ENCODE results near the gene CES3.
"Not testable (repeated sequence)": the region's sequence is repeated elsewhere in the genome, so short reads cannot be mapped to it uniquely, and the experiment has no call there.

The CES3 gene

GRCh38 chr16:66944971-66945370 is 16.1 kb upstream of the CES3 start:
- DNase-seq (ENCODE audit: extremely low read depth in 1 of 2, low read depth in 1 of 2): not testable (repeated sequence)

DNA sequence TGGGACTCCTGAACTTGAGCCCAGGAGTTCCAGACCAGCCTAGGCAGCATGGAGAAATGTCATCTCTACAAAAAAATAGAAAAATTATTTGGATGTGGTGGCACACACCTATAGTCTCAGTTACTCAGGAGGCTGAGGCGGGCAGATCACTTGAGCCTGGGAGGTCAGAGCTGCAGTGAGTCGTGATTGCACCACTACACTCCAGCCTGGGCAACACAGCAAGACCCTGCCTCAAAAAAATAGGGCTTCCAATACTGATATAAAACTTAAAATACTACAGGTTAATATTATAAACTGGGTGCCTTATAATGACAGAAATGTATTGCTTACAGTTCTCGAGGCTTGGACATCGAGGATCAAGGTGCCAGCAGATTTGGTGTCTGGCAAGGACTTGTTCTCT is 15.1 kb upstream of the CES3 start:
- DNase-seq (ENCODE audit: extremely low read depth in 1 of 2, low read depth in 1 of 2): no peak

DNA sequence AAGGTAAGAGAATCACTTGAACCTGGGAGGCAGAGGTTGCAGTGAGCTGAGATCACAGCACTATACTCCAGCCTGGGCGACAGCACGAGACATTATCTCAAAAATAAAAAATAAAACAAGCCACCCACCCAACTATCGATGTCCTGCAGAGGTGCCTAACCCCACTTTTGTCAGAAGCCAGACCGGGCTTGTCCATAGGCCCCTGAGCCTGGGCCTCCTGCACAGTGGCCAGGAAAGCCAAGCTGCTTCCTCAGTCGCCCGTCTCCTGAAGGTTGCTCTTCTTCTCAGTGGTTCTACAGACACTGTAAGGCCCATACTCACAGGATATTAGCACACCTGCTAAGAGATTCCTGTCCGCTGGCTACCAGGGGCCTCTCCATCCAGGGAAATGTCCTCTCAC is 14.5 kb upstream of the CES3 start:
- no peak for DNase-seq (ENCODE audit: extremely low read depth in 1 of 2, low read depth in 1 of 2)

DNA sequence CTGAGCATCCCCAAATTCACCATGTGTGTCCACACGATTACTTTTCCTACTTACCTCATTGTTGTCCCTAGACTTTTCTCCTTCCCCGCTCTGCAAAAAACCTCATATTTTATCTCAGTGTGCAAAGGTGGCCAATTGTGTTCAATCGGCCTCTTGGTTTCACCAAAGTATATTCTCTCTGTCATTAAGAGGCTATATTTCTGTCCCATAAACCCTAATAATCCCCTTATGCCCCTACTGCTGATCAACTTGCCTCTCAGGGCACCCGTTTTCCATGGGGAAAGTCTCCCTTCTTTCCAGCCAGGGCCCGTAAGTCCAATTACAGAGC is 14.1 kb upstream of the CES3 start:
- DNase-seq (ENCODE audit: extremely low read depth in 1 of 2, low read depth in 1 of 2): no peak

DNA sequence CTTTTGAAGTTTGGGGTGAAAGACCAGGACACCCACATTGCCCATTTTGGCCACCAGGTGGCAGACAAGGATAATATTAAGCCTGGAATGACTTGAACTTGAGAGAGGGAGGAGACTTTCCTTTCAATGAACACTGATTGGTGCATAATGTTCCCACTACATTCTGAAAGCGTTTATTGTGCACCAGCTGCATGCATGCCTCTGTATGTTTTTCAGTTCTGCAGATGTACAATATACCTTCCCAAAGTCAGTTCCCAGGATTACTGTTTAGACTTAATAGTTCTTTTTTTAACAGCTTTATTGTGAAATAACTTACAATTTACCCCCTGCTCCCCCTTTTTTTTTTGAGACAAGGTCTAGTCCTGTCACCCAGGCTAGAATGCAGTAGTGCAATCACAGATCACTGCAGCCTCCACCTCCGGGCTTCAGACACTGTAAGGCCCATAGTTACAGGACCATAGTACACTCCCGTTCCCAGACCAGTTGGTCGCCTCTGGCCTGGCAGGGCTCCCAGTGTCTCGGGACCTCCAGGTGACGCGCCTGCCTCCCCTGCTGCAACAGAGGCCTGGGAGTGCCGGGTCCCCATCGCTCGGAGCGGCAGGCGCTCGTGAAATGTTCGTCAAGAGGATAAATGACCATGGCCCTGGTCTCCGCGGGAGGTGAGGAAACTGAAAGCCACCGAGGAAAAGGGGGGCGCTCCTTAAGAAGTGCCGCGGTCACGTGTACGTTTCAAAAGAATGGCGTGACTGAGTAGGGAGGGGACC is 13.6 kb upstream of the CES3 start:
- DNase-seq (ENCODE audit: extremely low read depth in 1 of 2, low read depth in 1 of 2): peak; percentile 50 to 64

DNA sequence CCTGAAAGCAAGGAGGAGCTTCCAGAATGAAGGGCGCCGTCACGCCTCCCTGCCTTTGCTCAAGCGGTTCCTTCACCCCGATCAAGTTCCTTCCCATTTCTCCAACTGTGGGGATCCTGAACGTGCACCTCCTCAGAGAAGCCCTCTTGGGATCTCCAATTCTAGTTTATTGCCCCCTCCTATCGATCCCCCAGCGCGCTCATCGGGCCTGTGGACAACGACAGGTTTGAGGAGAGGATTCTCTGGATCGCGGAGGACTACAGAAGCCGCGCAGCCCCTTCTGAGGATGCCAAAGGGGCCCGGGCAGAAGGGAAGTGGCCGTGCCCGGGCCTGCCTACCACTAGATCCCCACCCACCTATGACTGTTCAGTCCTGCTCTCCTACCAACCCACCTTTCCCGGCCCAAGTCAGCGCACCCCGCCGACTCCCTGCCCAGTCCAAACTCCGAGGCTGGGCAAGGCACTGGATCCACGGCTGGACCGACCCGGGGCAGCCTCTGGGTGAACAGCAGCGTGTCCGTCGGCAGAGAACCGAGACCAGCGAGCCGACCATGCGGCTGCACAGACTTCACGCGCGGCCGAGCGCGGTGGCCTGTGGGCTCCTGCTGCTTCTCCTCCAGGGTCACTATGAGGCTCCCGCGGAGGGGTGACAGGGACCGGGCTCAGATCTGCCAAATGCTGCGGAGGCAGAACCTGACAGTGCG is 12.8 kb upstream of the CES3 start:
- DNase-seq (ENCODE audit: extremely low read depth in 1 of 2, low read depth in 1 of 2): no peak

- DNase-seq (ENCODE audit: extremely low read depth in 1 of 2, low read depth in 1 of 2): no peak
Measured at GRCh38 chr16:66948837-66949225, 12.2 kb upstream of the CES3 start.

- DNase-seq (ENCODE audit: extremely low read depth in 1 of 2, low read depth in 1 of 2): no peak
Measured at GRCh38 chr16:66949472-66949871, 11.6 kb upstream of the CES3 start.

DNA sequence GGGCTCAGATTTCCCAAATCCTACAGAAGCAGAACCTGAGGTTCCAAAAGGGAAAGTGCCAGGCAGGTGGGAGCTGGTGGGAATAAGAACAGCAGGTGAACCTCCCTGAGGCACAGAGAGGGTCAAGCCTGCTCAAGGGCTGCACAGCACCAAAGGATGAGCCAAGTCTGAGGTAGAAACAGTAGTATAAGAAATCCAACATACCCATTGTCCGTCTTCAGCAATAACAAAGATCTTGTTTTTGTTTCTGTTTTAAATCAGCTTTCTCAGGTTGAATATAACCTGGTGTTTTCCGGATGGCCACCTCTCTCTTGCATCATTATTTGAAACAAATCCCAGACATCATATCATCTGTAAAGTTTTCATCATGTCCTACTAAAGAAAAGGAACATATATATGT is 10.6 kb upstream of the CES3 start:
- DNase-seq (ENCODE audit: extremely low read depth in 1 of 2, low read depth in 1 of 2): no peak

DNA sequence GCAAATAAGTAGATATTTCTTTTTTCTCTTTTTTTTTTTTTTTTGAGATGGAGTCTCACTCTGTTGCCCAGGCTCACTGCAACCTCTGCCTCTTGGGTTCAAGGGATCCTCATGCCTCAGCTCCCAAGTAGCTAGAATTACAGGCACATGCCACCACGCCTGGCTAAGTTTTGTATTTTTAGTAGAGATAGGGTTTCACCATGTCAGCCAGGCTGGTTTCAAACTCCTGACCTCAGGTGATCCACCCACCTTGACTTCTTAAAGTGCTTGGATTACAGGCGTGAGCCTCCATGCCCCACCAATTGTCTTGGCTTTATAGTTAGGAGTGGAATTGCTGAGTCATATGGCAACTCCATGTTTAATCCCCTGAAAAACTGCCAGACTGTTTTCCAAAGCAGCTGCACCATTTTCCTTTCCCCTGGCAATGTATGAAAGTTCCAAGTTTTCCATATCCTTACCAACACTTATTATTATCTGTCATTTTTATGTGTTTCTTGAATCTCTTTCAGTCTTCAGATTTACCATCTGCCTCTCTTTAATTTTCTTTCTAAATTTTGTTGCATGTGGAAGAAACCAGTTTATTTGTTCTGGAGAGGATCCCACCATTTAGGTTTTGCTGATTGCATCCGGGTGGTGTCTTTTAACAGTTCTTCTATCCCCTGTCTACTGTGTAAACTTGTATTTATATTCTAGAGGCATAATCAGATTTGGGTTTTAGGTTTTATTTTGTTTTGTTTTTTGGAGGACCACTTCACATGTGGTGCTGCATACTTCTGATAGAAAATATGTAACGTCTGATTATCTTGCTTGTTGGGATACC is 9.9 kb upstream of the CES3 start:
- DNase-seq (ENCODE audit: extremely low read depth in 1 of 2, low read depth in 1 of 2): no peak

GRCh38 chr16:66952430-66953110 is 8.5 kb upstream of the CES3 start:
- no peak for DNase-seq (ENCODE audit: extremely low read depth in 1 of 2, low read depth in 1 of 2)

GRCh38 chr16:66953462-66954096 is 7.5 kb upstream of the CES3 start:
- DNase-seq (ENCODE audit: extremely low read depth in 1 of 2, low read depth in 1 of 2): no peak

DNA sequence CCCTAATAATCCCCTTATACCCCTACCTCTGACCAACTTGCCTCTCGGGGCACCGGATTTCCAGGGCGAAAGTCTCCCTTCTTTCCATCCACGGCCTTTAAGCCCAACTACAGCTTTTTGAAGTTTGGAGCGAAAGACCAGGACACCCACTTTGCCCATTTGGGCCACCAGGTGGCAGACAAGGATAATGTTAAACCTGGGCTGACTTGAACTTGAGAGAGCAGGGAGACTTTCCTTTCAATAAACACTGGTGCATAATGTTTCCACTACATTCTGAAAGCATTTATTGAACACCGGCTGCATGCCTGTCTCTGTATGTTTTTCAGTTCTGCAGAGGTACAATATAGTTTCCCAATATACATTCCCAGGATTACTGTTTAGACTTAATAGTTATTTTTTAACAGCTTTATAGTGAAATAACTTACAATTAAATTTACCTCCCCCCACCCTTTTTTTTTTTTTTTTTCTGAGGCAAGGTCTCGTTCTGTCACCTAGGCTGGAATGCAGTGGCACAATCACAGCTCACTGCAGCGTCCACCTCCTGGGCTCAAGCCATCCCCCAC is 6.9 kb upstream of the CES3 start:
- peak in 1 of 2 donors; percentile 55 for DNase-seq (ENCODE audit: extremely low read depth in 1 of 2, low read depth in 1 of 2)

GRCh38 chr16:66955363-66956153 is 5.5 kb upstream of the CES3 start:
- not testable (repeated sequence) for DNase-seq (ENCODE audit: extremely low read depth in 1 of 2, low read depth in 1 of 2)

DNA sequence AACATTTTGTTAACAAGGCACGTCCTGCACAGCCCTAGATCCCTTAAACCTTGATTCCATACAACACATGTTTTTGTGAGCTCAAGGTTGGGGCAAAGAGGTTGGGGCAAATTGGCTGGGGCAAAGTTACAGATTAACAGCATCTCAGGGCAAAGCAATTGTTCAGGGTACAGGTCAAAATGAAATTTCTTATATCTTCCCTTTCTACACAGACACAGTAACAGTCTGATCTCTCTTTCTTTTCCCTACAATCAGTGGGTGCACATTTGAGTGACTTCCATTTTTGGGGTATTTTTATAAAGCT is 5.0 kb upstream of the CES3 start:
- not testable (repeated sequence) for DNase-seq (ENCODE audit: extremely low read depth in 1 of 2, low read depth in 1 of 2)

GRCh38 chr16:66958857-66959703 is 2.0 kb upstream of the CES3 start:
- no peak for DNase-seq (ENCODE audit: extremely low read depth in 1 of 2, low read depth in 1 of 2)

DNA sequence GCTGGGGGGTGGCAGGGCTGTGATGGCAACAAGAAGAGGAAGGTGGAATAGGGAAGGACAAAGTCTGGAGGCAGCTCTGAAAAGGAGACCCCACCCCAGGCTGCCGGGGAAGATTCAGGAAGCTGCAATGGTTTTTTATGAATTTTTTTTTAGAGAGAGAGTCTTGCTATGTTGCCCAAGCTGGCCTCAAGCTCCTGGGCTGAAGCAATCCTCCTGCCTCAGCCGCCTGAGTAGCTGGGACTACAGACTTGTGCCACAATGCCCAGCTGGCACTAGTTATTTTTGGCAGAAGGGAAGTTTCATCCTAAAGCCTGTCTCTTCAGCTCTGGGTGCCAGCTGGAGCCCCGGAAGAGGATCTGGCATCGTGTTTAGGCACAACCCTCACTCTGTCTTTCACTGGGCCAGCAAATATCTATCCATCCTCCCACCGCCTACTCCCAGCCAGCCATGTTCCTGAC is 1.3 kb upstream of the CES3 start:
- DNase-seq (ENCODE audit: extremely low read depth in 1 of 2, low read depth in 1 of 2): no peak

- no peak for DNase-seq (ENCODE audit: extremely low read depth in 1 of 2, low read depth in 1 of 2)
Measured at GRCh38 chr16:66960270-66960669, 796 bp upstream of the CES3 start.

DNA sequence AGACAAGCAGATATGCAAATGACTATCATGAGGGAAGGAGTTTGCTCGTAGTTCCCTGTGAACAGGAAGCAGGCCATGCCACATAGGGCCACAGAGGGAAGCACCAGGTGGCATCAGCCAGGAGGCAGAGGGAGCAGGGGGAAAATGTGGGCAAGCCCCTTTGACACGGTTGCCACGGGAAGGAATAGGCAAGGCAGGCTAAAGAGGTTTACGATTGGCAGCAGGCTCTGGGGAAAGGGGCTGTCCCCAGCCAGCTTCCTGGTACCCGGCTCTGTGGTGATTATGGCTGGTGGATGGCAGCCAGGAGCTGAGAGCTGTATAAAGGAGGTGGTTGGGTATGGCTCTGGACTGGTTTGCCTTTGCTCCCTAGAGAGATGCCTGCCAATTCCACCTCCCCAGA is 848 bp downstream of the CES3 start:
- DNase-seq (ENCODE audit: extremely low read depth in 1 of 2, low read depth in 1 of 2): no peak
